RCC 7860 (cell line): ENCODE measurements around the gene NFKB2.
A peak's percentile ranks its signal among the peaks of the same experiment; 100 is the strongest.

Experiments used
- DNase-seq: peaks from one replicate; pipeline ENCODE4 v3.0.0-alpha.2; 2015; ENCODE audit warnings: low spot score
- FAIRE-seq: peaks from 2 replicates; lab custom pipeline; 2012; peaks lifted over from hg19 to GRCh38; lab: Jason Lieb, UNC

The NFKB2 gene

DNA sequence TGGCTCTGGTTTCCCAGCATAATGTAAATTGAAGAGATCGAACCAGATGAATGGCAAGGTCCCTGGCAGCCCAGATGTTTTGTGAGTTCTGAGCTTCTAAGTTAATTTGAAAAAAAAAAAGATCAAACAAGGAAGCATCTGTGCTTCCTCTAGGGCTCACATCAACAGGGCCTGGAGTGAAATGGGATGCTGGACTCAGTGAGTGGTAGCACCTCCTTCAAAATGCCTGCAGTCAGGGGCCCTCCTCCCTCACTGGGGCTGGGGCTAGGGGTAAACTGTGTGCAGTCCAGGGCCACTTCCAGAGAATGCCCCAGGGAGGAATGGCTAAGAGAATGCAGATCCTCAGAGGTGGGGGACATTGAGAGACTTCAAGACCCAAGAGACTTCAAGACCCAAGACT, 42.9 kb downstream of the NFKB2 start:
- FAIRE-seq (no peak), DNase-seq (no peak)

DNA sequence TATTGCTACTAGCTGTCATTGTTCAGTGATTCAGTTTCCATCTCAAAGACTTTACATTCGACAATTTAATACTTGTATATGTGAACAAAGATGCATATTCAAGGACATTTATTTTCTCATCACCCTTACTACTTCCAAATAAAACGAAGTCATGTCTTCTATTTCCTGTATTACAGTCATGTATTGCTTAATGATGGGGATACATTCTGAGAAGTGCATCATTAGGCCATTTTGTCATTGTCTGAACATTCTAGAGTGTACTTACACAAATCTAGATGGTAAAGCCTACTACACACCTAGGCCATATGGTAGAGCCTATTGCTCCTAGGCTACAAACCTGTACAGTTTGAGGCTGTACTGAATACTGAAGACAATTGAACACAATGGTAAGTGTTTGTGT, 49.3 kb downstream of the NFKB2 start:
- DNase-seq (no peak), FAIRE-seq (no peak)

DNA sequence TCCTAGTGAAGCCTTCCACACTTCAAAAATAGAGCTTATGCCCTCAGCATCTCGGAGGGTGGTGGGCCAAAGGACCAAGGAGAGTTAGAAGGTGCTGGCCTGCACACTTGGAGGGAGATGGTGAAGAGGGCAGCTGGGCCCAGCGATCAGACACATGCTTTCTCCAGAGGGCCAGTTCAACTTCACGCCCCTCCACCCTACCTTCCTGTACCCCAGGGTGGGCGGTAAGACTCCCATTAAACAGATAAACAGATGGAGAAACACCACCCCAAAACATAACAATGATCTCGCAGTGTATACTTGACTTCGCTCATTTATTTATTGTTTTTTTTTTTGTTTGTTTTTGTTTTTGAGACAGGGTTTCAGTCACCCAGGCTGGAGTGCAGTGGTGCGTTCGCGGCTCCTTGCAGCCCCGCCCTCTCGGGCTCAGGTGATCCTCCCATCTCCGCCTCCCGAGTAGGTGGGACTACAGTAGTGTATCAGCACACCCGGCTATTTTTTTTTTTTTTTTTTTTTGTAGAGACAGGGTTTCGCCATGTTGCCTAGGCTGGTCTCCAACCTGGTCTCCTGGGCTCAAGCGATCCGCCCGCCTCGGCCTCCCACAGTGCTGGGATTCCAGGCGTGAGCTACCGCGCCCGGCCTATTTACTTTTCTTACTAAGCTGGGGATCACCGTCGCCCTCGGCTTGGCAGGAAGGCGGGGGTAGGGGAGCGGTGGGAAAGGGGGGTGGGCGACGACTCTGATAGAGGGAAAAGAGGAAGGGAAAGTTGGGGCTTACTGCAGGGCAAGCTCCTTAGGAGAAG, 54.0 kb downstream of the NFKB2 start:
- peak; percentile 41 for DNase-seq
- FAIRE-seq: peak; percentile 15

DNA sequence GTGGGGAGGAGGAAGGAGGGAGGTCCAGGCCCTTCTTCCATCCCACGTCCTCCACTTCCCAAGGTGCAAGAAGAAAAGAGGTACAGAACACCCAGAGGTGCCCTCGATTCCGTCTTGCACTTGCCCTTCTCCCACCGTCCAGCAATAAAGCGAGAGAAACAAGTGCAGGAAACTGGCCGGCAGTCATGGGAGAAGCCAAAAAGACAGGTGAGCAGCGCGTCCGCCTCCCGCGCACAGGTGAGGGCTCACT, 54.5 kb downstream of the NFKB2 start:
- DNase-seq (no peak), FAIRE-seq (no peak)

DNA sequence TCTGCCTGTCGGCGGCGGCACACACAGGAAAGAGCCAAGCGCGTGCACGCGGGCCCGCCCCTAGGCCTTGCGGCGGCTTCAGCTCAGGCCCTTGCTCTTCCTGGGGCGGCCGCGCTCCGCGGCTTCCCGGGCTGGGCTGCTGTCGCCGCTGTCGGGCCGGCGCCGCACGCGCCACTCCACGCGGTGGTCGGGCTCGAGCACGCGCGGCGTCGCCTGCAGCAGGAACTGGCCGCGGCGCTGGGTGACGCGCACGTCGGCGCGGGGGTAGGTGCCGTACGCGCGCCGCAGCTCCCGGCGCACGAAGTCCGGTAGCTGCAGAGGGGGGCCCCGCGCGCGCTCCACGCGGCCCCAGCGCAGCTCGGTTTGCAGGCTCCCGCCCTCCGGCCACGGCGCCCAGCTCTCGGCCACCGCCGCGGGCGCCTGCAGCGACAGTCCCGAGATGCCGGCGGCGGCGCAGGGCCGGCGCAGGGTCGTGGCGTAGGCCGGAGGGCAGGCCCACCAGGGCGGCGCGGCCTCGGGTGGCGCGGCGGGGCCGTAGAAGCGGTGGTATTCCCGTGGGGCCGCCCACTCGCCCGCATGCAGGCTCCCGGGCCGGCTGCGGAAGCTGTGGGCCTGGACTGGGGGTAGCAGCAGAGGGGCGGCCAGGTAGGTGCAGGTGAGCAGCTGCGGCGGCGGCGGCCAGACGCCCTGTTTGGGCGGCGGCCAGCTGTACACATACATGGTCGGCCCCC, 55.0 kb downstream of the NFKB2 start:
- FAIRE-seq (no peak), DNase-seq (peak; percentile 81)

DNA sequence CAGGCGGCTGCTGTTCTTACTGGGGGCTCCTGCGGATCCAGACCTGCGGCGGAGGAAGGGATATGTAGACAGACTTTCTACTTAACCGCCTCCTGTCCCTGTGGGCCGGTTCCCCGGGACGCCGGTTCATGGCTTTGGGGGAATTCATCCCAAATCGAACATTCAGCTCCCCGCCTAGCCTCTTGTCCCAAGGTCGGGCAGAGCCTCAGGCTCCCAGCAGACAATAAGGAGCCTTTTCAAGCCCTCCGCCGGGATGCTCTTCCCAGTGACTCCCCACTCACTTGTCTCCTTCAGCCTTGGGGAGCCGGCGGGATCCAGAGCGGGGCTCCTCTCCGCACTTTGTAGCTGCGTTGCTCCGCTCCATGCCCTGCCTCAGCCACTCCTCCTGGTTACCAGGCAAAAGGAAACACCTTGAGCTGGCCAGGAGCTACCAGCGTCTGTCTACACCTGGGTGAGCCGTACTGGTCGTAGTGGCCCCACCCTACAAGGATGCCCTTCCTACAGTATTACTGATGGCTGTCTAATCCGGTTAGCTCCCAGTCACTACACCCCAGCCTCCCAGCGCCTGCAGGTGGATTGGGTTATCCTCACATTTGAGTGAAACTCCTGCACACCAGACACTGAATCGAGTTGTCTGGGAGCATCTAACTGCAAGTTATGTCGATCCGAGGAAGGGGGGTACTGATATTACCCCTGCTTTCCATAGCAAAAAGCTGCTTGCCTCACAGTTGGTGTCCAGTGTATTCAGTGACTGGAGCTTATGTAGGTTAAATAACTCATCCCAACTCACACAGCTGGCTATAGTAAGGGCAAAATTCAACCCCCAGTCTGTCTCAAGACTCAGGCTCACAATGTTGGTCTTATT, 55.8 kb downstream of the NFKB2 start, which contains the start of gene C10orf95:
TSS of gene C10orf95 (minus strand) at position 439 of the 865 bp plus-strand sequence. CDS start 450 bp downstream, outside the sequence.
- FAIRE-seq (no peak), DNase-seq (no peak)
